Measurements from ENCODE around the gene PCDHGA5.

GRCh38 chr5:141326088-141326854 lies 37.7 kb upstream of the PCDHGA5 start:
- TF ChIP-seq ZNF274 (IDR thresholded peaks at IDR 0.05; ENCODE audit: low read depth, low read length) (no peak), SUZ12 (IDR thresholded peaks at IDR 0.05; ENCODE audit: extremely low read depth, insufficient read depth, insufficient read length) (no peak)
